Heart left ventricle (tissue), 13 donors: ENCODE results near the gene EMD.

Experiments used
- CTCF ChIP-seq, 12 donors: fragments of 200-600 bp; sonication (generic) in 4 of 12; IDR thresholded peaks; one replicate each; pipeline versions ENCODE4 v1.5.0 to v1.8.0; 2018 to 2022; ENCODE audit warnings: antibody characterized with exemption in 12 of 12, mild to moderate bottlenecking in 5 of 12
- POLR2A ChIP-seq, 2 donors: fragments of 450-650 bp; IDR thresholded peaks; one replicate each; pipeline ENCODE4 v1.6.1; 2017; ENCODE audit warnings: antibody characterized with exemption in 2 of 2, mild to moderate bottlenecking in 2 of 2, moderate library complexity in 2 of 2
- donor health status: ischemic (EF 13 %, LVEDD 7.1; RV severe dilation, severe dysfunction).
- donor health status: DM: no; HTN: yes; CAD: no.
- donor health status: DM: no; HTN: no; CAD: no.
- donor health status: ischemic (EF 25% LVEDD 6.9; RV normal size, moderate dysfunction).
- donor health status: ischemic (EF 25% LVEDD 5.7; RV mildly dilated, moderate dysfunction).
- donor health status: ischemic (EF 35%, LVEDD 5.7; RV mildly dilated, moderate dysfunction).
- donor health status: nonischemic (EF 11% LVEDD 7.7; RV severe dilation, severe dysfunction).
- donor health status: DM: yes; HTN: yes; CAD: no.
- donor health status: PGD.
- donor health status: ischemic (EF 29% LVEDD 5.4; RV normal size, mild dysfunction).
- donor health status: nonischemic (EF 23%, LVEDD 6.1; RV moderate dilation, normal function).

DNA sequence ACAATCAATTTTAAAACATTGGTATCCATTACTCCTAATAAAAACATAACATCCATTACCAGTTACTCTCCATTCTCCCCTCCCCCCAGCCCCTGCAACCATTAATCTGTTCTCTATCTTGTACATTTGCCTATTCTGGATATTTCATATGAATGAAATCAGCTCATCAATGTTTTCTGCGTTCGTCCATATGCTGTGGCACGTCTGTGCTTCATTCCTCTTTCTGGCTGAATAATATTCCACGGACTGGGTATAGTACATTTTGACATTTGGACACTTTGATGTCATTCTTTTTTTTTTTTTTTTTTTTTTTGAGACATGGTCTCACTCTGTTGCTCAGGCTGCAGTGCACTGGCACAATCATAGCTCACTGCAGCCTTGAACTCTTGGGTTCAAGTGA, 24.8 kb downstream of the EMD start:
- TF ChIP-seq CTCF (IDR thresholded peaks at IDR 0.05) (no peak), POLR2A (IDR thresholded peaks at IDR 0.05) (no peak)
